Endothelial cell of umbilical vein (primary cell): ENCODE measurements around the gene ICAM1.

Experiments used
- EZH2 ChIP-seq: IDR thresholded peaks from 2 replicates; pipeline ENCODE4 v1.6.1; 2012; ENCODE audit warnings: borderline replicate concordance, low read depth, mild to moderate bottlenecking, moderate library complexity, low read length, inconsistent platforms; ENCODE audit not compliant: severe bottlenecking
- MYC ChIP-seq: IDR thresholded peaks from one replicate; pipeline ENCODE4 v1.6.1; 2011; ENCODE audit warnings: mild to moderate bottlenecking, low read depth, low read length
- POLR2A ChIP-seq: IDR thresholded peaks from 2 replicates; pipeline ENCODE4 v1.6.1; 2012; ENCODE audit warnings: low read depth, mild to moderate bottlenecking, control low read depth, low read length
- POLR2AphosphoS5 ChIP-seq: IDR thresholded peaks from 2 replicates; pipeline ENCODE4 v1.6.1; 2012; ENCODE audit warnings: low read depth, mild to moderate bottlenecking, control low read depth, low read length, moderate library complexity; ENCODE audit not compliant: insufficient read depth
- TF ChIP-seq, protein P1 (sequence below): IDR thresholded peaks from 2 replicates; pipeline ENCODE4 v1.6.1; 2011; ENCODE audit not compliant: insufficient read depth, insufficient read length
- TF ChIP-seq, protein P2 (sequence below), 2 donors: IDR thresholded peaks; 1 replicate in 1 of 2; 2 replicates in 1 of 2; pipeline ENCODE4 v1.5.1; 2011; ENCODE audit warnings: low read length in 2 of 2, mild to moderate bottlenecking in 2 of 2, moderate library complexity in 2 of 2, control low read depth in 1 of 2, inconsistent platforms in 1 of 2, low read depth in 1 of 2; ENCODE audit not compliant: insufficient read depth in 1 of 2; ENCODE audit errors: extremely low read depth in 1 of 2

DNA sequence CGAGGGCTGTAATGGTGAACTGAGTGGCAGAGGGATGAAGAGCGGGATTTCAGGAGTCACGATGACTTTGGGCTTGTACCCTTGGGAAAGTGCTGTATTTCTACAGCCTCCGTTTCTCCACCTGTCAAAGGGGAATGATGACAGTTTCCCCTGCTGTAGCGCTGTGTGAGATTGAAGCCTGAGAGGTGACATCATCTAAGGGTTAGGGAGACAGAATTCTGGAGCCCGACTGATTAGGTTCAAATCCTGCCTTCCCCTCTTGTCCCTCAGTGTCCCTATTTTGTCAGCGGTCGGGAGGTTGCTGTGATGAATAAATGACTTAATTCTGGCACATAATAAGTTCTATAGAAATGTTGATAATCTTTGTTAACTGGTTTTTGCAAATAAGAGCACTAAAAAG is 18.2 kb upstream of the ICAM1 start:
- TF ChIP-seq POLR2AphosphoS5 = no peak
- TF ChIP-seq, protein P1, sequence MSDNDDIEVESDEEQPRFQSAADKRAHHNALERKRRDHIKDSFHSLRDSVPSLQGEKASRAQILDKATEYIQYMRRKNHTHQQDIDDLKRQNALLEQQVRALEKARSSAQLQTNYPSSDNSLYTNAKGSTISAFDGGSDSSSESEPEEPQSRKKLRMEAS = no peak
- TF ChIP-seq, protein P2, sequence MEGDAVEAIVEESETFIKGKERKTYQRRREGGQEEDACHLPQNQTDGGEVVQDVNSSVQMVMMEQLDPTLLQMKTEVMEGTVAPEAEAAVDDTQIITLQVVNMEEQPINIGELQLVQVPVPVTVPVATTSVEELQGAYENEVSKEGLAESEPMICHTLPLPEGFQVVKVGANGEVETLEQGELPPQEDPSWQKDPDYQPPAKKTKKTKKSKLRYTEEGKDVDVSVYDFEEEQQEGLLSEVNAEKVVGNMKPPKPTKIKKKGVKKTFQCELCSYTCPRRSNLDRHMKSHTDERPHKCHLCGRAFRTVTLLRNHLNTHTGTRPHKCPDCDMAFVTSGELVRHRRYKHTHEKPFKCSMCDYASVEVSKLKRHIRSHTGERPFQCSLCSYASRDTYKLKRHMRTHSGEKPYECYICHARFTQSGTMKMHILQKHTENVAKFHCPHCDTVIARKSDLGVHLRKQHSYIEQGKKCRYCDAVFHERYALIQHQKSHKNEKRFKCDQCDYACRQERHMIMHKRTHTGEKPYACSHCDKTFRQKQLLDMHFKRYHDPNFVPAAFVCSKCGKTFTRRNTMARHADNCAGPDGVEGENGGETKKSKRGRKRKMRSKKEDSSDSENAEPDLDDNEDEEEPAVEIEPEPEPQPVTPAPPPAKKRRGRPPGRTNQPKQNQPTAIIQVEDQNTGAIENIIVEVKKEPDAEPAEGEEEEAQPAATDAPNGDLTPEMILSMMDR (IDR thresholded peaks at IDR 0.05; ENCODE audit: extremely low read depth in 1 of 2, insufficient read depth in 1 of 2, low read depth in 1 of 2, low read length in 2 of 2) = no peak
- no peak for TF ChIP-seq MYC
- no peak for TF ChIP-seq POLR2A
- no peak for TF ChIP-seq EZH2
